ENCODE measurements around the gene KCTD19. TPM values are rescaled to one million over a fixed set of nuclear protein-coding genes. Genes with fewer than 3 reads are reported as not detected.

KCTD19 gene
- total RNA-seq, 2 experiments from 2014 or later: 3.0 to 3.9 TPM

DNA sequence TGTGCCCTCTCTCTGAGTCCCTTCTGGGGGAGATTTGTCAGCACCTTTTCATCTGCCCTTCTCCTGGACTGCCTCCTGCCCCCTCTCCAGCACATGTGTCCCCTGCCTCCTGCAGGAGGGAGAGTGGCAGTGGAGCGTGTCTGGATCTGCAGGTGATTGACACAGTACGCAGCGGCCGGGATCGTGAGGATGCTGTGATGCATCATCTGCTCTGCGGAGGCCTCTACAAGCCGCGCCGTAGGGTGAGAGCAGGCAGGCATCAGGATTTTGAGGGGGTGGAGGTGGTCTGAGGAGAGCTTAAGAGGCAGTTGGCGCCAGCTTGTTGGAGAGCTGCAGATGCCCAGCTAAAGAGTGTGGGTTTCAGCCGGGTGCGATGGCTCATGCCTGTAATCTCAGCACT is 66.8 kb downstream of the KCTD19 start:
- H3K36me3 Mint-ChIP-seq (ENCODE audit: low read depth): peaks cover 4% of the 10 kb centered on the region
- H3K27ac Mint-ChIP-seq: no peak overlapping the region
- no peaks in the 10 kb centered on the region for H3K27me3 Mint-ChIP-seq
- no peak for TF ChIP-seq CTCF (IDR thresholded peaks at IDR 0.05)
- POLR2A ChIA-PET: interaction anchor here (1.1 to 1.3 kb wide), 2 partner anchors 10 to 62 kb away, joined by 3 to 5 read pairs; no protein-coding TSS in a partner anchor
- intact Hi-C loops (cut with micrococcal nuclease): loop anchor here (5.0 kb wide), 1 partner anchor 143 kb away; no protein-coding TSS in a partner anchor
- no peak overlapping the region for H3K4me3 Mint-ChIP-seq
- no peak for ATAC-seq
- H3K4me1 Mint-ChIP-seq (ENCODE audit: low read depth): no peaks in the 10 kb centered on the region
- DNase-seq: no peak
- H3K9me3 Mint-ChIP-seq: no peaks in the 10 kb centered on the region
- CTCF ChIA-PET: interaction anchor here (0.8 to 1.7 kb wide), 10 partner anchors 11 to 220 kb away, joined by 3 to 19 read pairs (median 6); partner anchors contain the start of gene SLC9A5

DNA sequence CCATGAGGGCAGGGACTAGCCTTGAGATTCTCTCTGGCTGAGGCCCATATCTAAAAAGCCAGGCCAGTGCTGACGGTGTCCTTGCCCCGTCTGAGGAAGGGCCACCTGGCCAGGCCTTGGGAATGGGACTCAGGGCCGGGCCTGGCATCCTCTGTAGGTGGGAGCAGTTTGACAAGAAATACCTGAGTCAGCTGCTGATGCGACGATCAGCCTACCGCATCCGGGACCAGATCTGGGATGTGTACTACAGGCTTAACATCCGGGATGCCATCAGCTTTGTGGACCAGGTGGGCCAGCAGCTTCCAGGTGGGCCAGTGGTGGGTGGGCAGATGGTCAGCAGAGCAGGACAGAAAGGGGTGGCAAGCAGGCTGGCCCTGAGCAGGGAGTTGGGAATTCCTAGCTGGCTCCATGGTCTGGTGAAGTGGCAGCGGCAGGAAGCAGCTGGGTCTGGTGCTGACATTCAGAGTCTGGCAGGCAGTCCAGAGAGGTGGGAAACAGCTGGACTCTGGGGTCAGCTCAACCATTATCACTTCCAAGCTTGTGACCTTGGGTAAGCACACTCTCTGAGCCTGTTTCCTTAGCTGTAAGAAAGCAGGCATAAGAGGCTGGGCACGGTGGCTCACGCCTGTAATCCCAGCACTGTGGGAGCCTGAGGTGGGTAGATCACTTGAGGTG is 68.2 kb downstream of the KCTD19 start:
- ChIA-PET POLR2A (interaction anchor here (1.9 kb wide), 1 partner anchor 13 kb away, joined by 6 read pairs; no protein-coding TSS in a partner anchor), CTCF (interaction anchor here (0.9 to 1.5 kb wide), 3 partner anchors 9 to 141 kb away, joined by 3 to 4 read pairs (median 3); partner anchors contain the start of gene SLC9A5)
- intact Hi-C loops (cut with micrococcal nuclease): no loop called here
- no peak for TF ChIP-seq CTCF (IDR thresholded peaks at IDR 0.05)
- Mint-ChIP-seq H3K27ac (no peak overlapping the region), H3K36me3 (ENCODE audit: low read depth) (peaks cover 4% of the 10 kb centered on the region), H3K4me1 (ENCODE audit: low read depth) (no peaks in the 10 kb centered on the region), H3K9me3 (no peaks in the 10 kb centered on the region), H3K27me3 (no peaks in the 10 kb centered on the region), H3K4me3 (no peak overlapping the region)
- ATAC-seq: no peak
- no peak for DNase-seq

DNA sequence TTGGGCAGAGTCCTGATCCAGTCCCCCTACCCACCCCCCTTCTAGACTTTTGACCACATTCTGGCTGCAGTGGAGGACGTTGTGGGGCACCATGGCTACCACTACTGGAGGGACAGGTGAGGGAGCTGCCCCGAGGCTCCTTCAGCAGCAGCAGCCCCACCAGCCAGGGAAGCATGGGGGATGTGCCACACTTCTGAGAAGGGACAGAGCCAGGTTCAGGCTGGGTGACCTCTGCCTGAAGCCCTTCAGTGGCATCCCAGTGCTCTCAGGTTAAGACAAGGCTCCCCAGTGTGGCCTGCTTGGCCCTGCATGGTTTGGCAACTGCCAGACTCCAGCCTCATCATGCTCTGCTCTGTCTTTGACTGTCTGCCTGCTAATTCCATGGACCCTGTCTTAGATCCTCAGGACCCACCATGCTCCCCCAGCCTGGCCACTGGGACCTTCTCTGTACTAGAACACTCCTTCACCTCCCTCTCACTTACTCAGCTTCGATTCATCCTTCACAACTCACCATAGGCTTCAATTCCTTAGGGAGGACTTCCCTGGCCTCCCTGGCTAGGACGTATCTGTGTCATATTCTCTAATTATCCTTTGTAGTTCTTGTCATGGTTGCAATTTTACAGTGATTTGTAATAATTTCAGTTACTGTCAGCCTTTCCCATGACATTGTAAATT is 68.9 kb downstream of the KCTD19 start:
- Mint-ChIP-seq H3K4me3 (no peak overlapping the region), H3K9me3 (no peaks in the 10 kb centered on the region), H3K4me1 (ENCODE audit: low read depth) (no peaks in the 10 kb centered on the region), H3K36me3 (ENCODE audit: low read depth) (peaks cover 4% of the 10 kb centered on the region), H3K27ac (no peak overlapping the region), H3K27me3 (no peaks in the 10 kb centered on the region)
- DNase-seq (no peak), ATAC-seq (no peak)
- CTCF ChIA-PET: interaction anchor here (1.1 to 1.5 kb wide), 3 partner anchors 21 to 142 kb away, joined by 3 read pairs; no protein-coding TSS in a partner anchor
- POLR2A ChIA-PET: interaction anchor here (1.2 to 1.9 kb wide), 2 partner anchors 13 to 60 kb away, joined by 4 to 6 read pairs; no protein-coding TSS in a partner anchor
- TF ChIP-seq CTCF (IDR thresholded peaks at IDR 0.05): no peak
- intact Hi-C loops (cut with micrococcal nuclease): no loop called here

GRCh38 chr16:67256701-67257230 is 69.8 kb downstream of the KCTD19 start:
- H3K27me3 Mint-ChIP-seq: no peaks in the 10 kb centered on the region
- intact Hi-C loops (cut with micrococcal nuclease): no loop called here
- POLR2A ChIA-PET: interaction anchor here (1.2 to 1.9 kb wide), 2 partner anchors 14 to 59 kb away, joined by 4 to 6 read pairs; no protein-coding TSS in a partner anchor
- TF ChIP-seq CTCF (IDR thresholded peaks at IDR 0.05): no peak
- ATAC-seq (no peak), DNase-seq (no peak)
- H3K36me3 Mint-ChIP-seq (ENCODE audit: low read depth): peaks cover 4% of the 10 kb centered on the region
- no peaks in the 10 kb centered on the region for H3K4me1 Mint-ChIP-seq (ENCODE audit: low read depth)
- H3K4me3 Mint-ChIP-seq: no peak overlapping the region
- H3K9me3 Mint-ChIP-seq: no peaks in the 10 kb centered on the region
- H3K27ac Mint-ChIP-seq: no peak overlapping the region
- CTCF ChIA-PET: interaction anchor here (1.0 to 1.3 kb wide), 2 partner anchors 22 to 58 kb away, joined by 3 read pairs; no protein-coding TSS in a partner anchor
